HEK293 (cell line): ENCODE results near the gene CHRNA5.

Experiments used
- KLF16 ChIP-seq: fragments of 450-650 bp; formaldehyde crosslinking; IDR thresholded peaks from 2 replicates; pipeline ENCODE4 v1.5.1; 2017; ENCODE audit warnings: missing biosample characterization, missing genetic modification characterization
- ZBTB11 ChIP-seq: fragments of 450-650 bp; formaldehyde crosslinking; conservative IDR thresholded peaks from 2 replicates; pipeline ENCODE4 v1.5.1; 2016; ENCODE audit warnings: low read depth, missing biosample characterization, missing genetic modification characterization
- ZFHX2 ChIP-seq: fragments of 450-650 bp; formaldehyde crosslinking; conservative IDR thresholded peaks from 2 replicates; pipeline ENCODE4 v1.5.1; 2016; ENCODE audit warnings: missing biosample characterization, missing genetic modification characterization
- ZNF274 ChIP-seq, 2 experiments: fragments of 200-500 bp in 1 of 2; fragments of 450-650 bp in 1 of 2; sonication (Bioruptor generic) in 1 of 2; formaldehyde crosslinking in 1 of 2; IDR thresholded peaks; 2 replicates each; pipeline versions ENCODE4 v1.5.1 to v1.6.1; 2014 to 2016; ENCODE audit warnings: borderline replicate concordance in 1 of 2, inconsistent platforms in 1 of 2, low read length in 1 of 2, missing biosample characterization in 1 of 2, missing genetic modification characterization in 1 of 2
- ZNF501 ChIP-seq: fragments of 450-650 bp; formaldehyde crosslinking; IDR thresholded peaks from 2 replicates; pipeline ENCODE4 v1.5.1; 2016; ENCODE audit warnings: missing biosample characterization, missing genetic modification characterization
- ZNF629 ChIP-seq: fragments of 450-650 bp; formaldehyde crosslinking; IDR thresholded peaks from 2 replicates; pipeline ENCODE4 v1.5.1; 2017; ENCODE audit warnings: missing biosample characterization, missing genetic modification characterization
- ZNF776 ChIP-seq: fragments of 450-650 bp; formaldehyde crosslinking; IDR thresholded peaks from 2 replicates; pipeline ENCODE4 v1.5.0; 2017; ENCODE audit warnings: missing biosample characterization, missing genetic modification characterization, borderline replicate concordance
- TF ChIP-seq, protein P1 (sequence below): fragments of 450-650 bp; formaldehyde crosslinking; IDR thresholded peaks from 2 replicates; pipeline ENCODE4 v1.5.1; 2016; ENCODE audit warnings: missing biosample characterization, missing genetic modification characterization
- TF ChIP-seq, protein P2 (sequence below): fragments of 450-650 bp; formaldehyde crosslinking; IDR thresholded peaks from 2 replicates; pipeline ENCODE4 v1.5.1; 2016; ENCODE audit warnings: missing biosample characterization, missing genetic modification characterization
- TF ChIP-seq, protein P3 (sequence below): fragments of 450-650 bp; formaldehyde crosslinking; IDR thresholded peaks from 2 replicates; pipeline ENCODE4 v1.5.1; 2016; ENCODE audit warnings: missing biosample characterization, missing genetic modification characterization
- TF ChIP-seq, protein P4 (sequence below): fragments of 450-650 bp; formaldehyde crosslinking; IDR thresholded peaks from 2 replicates; pipeline ENCODE4 v1.5.1; 2016; ENCODE audit warnings: missing biosample characterization, missing genetic modification characterization
- TF ChIP-seq, protein P5 (sequence below): fragments of 450-650 bp; formaldehyde crosslinking; IDR thresholded peaks from 2 replicates; pipeline ENCODE4 v1.5.1; 2016; ENCODE audit warnings: missing biosample characterization, missing genetic modification characterization, low read depth
- TF ChIP-seq, protein P6 (sequence below): fragments of 450-650 bp; formaldehyde crosslinking; IDR thresholded peaks from 2 replicates; pipeline ENCODE4 v1.5.1; 2017; ENCODE audit warnings: missing biosample characterization, missing genetic modification characterization

GRCh38 chr15:78564743-78565096 is 600 bp upstream of the CHRNA5 start:
- TF ChIP-seq, protein P1, sequence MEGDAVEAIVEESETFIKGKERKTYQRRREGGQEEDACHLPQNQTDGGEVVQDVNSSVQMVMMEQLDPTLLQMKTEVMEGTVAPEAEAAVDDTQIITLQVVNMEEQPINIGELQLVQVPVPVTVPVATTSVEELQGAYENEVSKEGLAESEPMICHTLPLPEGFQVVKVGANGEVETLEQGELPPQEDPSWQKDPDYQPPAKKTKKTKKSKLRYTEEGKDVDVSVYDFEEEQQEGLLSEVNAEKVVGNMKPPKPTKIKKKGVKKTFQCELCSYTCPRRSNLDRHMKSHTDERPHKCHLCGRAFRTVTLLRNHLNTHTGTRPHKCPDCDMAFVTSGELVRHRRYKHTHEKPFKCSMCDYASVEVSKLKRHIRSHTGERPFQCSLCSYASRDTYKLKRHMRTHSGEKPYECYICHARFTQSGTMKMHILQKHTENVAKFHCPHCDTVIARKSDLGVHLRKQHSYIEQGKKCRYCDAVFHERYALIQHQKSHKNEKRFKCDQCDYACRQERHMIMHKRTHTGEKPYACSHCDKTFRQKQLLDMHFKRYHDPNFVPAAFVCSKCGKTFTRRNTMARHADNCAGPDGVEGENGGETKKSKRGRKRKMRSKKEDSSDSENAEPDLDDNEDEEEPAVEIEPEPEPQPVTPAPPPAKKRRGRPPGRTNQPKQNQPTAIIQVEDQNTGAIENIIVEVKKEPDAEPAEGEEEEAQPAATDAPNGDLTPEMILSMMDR (tag by site-specific recombination), result no peak
- no peak for TF ChIP-seq ZNF274 (IDR thresholded peaks at IDR 0.05; ENCODE audit: low read length)
- TF ChIP-seq ZNF274 (tag by site-specific recombination; IDR thresholded peaks at IDR 0.05; ENCODE audit: borderline replicate concordance), result no peak
- TF ChIP-seq, protein P2, sequence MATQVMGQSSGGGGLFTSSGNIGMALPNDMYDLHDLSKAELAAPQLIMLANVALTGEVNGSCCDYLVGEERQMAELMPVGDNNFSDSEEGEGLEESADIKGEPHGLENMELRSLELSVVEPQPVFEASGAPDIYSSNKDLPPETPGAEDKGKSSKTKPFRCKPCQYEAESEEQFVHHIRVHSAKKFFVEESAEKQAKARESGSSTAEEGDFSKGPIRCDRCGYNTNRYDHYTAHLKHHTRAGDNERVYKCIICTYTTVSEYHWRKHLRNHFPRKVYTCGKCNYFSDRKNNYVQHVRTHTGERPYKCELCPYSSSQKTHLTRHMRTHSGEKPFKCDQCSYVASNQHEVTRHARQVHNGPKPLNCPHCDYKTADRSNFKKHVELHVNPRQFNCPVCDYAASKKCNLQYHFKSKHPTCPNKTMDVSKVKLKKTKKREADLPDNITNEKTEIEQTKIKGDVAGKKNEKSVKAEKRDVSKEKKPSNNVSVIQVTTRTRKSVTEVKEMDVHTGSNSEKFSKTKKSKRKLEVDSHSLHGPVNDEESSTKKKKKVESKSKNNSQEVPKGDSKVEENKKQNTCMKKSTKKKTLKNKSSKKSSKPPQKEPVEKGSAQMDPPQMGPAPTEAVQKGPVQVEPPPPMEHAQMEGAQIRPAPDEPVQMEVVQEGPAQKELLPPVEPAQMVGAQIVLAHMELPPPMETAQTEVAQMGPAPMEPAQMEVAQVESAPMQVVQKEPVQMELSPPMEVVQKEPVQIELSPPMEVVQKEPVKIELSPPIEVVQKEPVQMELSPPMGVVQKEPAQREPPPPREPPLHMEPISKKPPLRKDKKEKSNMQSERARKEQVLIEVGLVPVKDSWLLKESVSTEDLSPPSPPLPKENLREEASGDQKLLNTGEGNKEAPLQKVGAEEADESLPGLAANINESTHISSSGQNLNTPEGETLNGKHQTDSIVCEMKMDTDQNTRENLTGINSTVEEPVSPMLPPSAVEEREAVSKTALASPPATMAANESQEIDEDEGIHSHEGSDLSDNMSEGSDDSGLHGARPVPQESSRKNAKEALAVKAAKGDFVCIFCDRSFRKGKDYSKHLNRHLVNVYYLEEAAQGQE, result no peak
- no peak for TF ChIP-seq ZNF501 (tag by site-specific recombination)
- no peak for TF ChIP-seq ZBTB11
- TF ChIP-seq, protein P3, sequence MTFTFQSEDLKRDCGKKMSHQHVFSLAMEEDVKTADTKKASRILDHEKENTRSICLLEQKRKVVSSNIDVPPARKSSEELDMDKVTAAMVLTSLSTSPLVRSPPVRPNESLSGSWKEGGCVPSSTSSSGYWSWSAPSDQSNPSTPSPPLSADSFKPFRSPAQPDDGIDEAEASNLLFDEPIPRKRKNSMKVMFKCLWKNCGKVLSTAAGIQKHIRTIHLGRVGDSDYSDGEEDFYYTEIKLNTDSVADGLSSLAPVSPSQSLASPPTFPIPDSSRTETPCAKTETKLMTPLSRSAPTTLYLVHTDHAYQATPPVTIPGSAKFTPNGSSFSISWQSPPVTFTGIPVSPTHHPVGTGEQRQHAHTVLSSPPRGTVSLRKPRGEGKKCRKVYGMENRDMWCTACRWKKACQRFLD (tag by site-specific recombination), result no peak
- TF ChIP-seq KLF16 (tag by site-specific recombination), result no peak
- TF ChIP-seq, protein P4, sequence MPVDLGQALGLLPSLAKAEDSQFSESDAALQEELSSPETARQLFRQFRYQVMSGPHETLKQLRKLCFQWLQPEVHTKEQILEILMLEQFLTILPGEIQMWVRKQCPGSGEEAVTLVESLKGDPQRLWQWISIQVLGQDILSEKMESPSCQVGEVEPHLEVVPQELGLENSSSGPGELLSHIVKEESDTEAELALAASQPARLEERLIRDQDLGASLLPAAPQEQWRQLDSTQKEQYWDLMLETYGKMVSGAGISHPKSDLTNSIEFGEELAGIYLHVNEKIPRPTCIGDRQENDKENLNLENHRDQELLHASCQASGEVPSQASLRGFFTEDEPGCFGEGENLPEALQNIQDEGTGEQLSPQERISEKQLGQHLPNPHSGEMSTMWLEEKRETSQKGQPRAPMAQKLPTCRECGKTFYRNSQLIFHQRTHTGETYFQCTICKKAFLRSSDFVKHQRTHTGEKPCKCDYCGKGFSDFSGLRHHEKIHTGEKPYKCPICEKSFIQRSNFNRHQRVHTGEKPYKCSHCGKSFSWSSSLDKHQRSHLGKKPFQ, result no peak
- TF ChIP-seq, protein P5, sequence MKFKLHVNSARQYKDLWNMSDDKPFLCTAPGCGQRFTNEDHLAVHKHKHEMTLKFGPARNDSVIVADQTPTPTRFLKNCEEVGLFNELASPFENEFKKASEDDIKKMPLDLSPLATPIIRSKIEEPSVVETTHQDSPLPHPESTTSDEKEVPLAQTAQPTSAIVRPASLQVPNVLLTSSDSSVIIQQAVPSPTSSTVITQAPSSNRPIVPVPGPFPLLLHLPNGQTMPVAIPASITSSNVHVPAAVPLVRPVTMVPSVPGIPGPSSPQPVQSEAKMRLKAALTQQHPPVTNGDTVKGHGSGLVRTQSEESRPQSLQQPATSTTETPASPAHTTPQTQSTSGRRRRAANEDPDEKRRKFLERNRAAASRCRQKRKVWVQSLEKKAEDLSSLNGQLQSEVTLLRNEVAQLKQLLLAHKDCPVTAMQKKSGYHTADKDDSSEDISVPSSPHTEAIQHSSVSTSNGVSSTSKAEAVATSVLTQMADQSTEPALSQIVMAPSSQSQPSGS (tag by site-specific recombination), result no peak
- TF ChIP-seq ZFHX2 (tag by site-specific recombination), result no peak
- no peak for TF ChIP-seq ZNF776 (tag by site-specific recombination)
- TF ChIP-seq ZNF629, result no peak
- TF ChIP-seq, protein P6, sequence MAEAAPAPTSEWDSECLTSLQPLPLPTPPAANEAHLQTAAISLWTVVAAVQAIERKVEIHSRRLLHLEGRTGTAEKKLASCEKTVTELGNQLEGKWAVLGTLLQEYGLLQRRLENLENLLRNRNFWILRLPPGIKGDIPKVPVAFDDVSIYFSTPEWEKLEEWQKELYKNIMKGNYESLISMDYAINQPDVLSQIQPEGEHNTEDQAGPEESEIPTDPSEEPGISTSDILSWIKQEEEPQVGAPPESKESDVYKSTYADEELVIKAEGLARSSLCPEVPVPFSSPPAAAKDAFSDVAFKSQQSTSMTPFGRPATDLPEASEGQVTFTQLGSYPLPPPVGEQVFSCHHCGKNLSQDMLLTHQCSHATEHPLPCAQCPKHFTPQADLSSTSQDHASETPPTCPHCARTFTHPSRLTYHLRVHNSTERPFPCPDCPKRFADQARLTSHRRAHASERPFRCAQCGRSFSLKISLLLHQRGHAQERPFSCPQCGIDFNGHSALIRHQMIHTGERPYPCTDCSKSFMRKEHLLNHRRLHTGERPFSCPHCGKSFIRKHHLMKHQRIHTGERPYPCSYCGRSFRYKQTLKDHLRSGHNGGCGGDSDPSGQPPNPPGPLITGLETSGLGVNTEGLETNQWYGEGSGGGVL (tag by site-specific recombination), result no peak
